GM21528 (cell line): ENCODE data around the gene TAS2R40.
"Not testable (repeated sequence)": the region's sequence is repeated elsewhere in the genome, so short reads cannot be mapped to it uniquely, and the experiment has no call there.

Experiments used
- ATAC-seq: cut with Tn5 transposase; IDR thresholded peaks from one replicate; pipeline ENCODE4 v1.9.1; 2021; ENCODE audit warnings: mild to moderate bottlenecking, moderate library complexity; ENCODE audit not compliant: unreplicated experiment, low FRiP score

The TAS2R40 gene

GRCh38 chr7:143221737-143222136 lies at the start of gene TAS2R40:
TSS of gene TAS2R40 (plus strand) at chr7:143222037. CDS start at chr7:143222079, 42 bp downstream.
- ATAC-seq: no peak

- no peak for ATAC-seq
These were observed 49.5 kb upstream of the TAS2R40 start for GRCh38 chr7:143172354-143172753.

- no peak for ATAC-seq
These were observed 45.7 kb upstream of the TAS2R40 start for GRCh38 chr7:143176128-143176527.

- no peak for ATAC-seq
These were observed 44.3 kb upstream of the TAS2R40 start for GRCh38 chr7:143177374-143178119.

DNA sequence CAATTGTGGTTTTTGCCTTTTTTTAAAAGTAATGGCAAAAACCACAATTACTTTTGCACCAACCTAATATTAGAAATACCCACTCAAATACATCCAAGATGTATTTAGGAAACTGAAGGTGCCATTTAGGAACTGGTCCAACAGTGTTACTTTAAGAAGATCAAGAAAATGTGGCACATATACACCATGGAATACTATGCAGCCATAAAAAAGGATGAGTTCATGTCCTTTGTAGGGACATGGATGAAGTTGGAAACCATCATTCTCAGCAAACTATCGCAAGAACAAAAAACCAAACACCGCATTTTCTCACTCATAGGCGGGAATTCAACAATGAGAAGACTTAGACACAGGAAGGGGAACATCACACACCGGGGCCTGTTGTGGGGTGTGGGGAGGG lies 41.1 kb upstream of the TAS2R40 start:
- ATAC-seq: not testable (repeated sequence)

DNA sequence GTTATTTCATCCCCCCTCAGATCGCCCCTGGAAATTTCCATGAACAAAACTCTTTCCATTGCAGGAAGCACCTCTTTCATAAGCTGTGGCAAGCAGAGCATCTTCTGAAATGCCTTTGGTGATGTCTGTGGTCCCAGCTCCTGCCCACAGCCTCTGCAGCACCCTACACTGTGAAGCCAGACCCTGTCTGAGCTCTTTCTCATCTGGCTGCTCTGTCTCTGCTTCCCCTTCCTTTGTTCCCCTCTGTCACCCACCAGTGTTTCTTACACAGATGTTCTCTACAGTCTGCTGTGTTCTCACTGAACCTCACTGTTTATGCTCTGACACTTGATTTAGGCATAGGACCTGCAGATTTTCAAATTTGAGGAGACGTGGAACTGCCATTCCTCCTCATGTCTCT lies 40.5 kb upstream of the TAS2R40 start:
- no peak for ATAC-seq

DNA sequence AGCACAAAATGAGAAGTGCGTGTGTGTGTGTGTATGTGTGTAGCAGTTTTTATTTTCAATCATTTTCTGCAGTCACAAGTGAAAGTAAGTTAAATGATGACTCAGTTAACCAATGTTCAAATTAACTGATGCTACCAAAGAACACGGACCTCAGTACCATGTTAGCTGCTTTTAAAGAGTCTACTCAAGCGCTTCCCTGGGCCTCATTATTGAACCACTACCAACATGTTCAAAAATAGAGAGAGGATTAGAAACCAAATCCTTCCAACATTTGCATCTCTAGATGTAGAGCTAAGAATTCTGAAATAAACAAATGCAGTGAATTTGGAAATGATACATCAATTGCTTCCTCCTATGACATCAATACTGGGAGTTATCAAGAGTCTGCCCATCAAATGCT lies 38.8 kb upstream of the TAS2R40 start, which contains the start of gene TAS2R39:
Gene TAS2R39, plus strand, starts transcription at position 396 of the 400 bp plus-strand sequence. Its CDS starts 0 bp downstream, at position 396.
- no peak for ATAC-seq

GRCh38 chr7:143185551-143185950 lies 36.3 kb upstream of the TAS2R40 start:
- ATAC-seq: no peak

DNA sequence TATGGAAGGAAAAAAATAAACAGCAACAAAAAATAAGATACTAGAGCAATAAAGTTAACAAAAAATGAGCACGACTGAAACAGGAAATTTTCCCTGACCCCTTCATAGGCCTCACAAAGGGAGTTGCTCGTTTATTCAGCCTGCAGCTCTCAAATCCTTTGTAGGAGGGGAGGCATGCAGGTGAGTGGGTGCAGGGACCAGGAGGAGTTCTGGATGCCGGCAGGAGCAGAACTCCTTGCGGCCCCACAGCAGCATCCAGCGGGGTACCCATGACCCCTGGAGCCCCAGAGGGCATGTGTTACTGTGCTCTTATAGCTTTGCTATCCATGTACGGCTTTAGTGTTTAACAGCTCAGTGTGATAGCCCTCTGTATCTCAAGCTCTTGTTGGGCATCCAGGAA lies 32.8 kb upstream of the TAS2R40 start:
- no peak for ATAC-seq

- ATAC-seq: no peak
These were observed 28.0 kb upstream of the TAS2R40 start for GRCh38 chr7:143193880-143194279.

DNA sequence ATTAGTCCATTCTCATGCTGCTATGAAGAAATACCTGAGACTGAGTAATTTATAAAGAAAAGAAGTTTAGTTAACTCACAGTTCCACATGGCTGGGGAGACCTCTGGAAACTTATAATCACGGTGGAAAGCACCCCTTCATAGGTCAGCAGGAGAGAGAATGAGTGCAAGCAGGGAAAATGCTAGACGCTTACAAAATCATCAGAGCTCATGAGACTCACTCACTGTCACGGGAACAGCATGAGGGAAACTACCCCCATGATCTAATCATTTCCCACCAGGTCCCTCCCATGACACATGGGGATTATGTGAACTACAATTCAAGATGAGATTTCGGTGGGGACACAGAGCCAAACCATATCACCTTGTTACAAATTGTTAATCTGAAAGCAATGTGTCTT lies 22.8 kb upstream of the TAS2R40 start:
- no peak for ATAC-seq

DNA sequence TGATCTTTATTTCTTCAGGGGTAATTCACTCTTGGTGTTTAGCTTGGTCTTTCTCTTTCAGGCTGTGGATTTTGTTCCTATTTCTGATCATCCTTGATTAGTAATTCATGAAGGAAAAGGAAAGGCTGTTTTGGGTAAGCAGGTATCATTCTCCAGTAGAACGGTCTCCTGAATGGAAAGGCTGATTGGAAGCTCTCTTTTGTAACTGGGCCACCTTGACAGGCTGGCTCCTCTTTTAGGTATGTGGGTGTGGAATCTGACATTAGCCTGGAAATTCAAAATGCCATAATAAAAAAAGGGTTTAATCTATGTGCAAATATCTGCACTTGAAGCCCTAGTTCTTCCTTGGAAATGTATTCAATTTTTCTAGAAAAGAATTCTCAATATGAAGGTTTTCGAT lies 19.7 kb upstream of the TAS2R40 start:
- ATAC-seq: no peak

GRCh38 chr7:143203386-143203785 lies 18.5 kb upstream of the TAS2R40 start:
- no peak for ATAC-seq

DNA sequence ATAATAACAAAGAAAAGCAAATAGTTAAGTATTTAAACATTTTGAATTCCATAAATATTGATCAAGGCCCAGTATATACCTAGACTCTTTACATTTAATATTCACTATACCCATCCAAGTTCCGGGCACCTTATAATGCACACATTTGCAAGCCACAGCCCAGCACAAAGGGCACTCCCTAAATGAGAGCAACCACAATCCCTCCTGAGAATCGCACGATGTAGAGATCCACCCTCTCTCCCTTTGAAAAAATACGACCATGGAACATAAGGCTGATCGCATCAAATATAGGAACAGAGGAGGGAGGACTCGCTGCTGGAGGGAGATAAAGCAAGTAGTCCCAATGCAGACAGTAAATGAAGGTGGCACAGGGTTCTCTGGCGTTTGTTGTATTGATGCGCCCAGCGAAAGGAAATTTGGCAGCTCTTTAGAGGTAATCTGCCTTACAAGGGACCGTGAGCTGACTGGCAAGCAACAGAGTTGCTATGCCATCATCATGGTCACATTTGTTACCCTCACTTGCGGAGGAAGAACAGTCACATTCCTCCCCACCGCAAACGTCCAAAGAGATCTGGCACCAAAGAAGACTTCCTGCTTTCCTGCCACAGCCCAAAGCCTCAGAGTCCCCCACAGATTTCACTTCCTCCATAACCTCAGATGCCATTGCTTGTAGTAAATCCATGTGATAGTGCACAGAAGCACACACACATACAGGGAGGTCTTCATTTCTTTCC lies 16.1 kb upstream of the TAS2R40 start:
- peak; percentile 84 for ATAC-seq

DNA sequence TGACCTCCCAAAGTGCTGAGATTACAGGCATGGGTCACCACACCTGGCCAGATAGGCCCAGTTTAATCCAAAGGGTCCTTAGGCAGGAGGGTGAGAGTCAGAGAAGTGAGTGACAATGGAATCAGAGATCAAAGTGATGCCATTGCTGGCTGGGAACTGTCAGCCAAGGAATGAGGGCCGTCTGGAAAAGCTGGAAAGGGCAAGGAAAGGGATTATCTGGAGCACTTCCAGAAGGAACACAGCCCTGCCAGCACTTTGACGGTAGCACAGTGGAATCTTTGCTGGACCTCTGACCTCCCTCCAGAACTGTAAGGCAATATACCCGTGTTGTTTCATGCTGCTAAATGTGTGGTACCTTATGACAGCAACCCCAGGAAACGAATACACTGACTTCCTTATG lies 11.3 kb upstream of the TAS2R40 start:
- no peak for ATAC-seq

DNA sequence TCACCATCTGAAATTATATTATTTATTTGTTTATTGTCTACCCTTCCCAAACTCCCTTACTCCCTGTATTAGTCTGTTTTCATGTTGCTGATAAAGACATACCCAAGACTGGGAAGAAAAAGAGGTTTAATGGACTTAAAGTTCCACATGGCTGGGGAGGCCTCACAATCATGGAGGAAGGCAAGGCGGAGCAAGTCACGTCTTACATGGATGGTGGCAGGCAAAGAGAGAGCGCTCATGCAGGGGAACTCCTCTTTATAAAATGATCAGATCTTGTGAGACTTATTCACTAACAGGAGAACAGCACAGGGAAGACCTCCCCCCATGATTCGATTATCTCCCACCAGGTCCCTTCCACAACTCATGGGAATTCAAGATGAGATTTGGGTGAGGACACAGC lies 8.4 kb upstream of the TAS2R40 start:
- not testable (repeated sequence) for ATAC-seq

- peak; percentile 94 for ATAC-seq
These were observed 6.8 kb upstream of the TAS2R40 start for GRCh38 chr7:143214789-143215679.

DNA sequence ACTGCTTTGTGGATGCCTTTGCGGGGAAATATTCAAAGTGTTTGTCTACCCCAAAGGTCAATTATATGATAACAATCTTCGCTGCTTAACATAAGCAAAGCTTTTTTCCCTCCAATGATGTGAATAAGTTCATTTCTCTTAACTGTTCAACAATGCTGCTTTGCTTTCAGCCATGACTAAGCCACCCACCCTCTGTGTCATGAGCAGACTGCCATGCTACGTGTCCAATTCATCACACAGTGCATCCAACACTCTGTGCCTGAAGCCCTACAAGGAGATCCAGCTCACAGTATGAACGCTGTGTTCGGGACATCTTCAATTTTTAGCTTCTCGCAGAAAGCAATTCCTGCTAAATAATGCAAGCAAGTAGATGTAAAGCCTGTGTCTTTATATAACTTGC lies 5.7 kb upstream of the TAS2R40 start:
- no peak for ATAC-seq

GRCh38 chr7:143216686-143217085 lies 5.2 kb upstream of the TAS2R40 start:
- ATAC-seq: no peak

GRCh38 chr7:143217806-143218205 lies 4.0 kb upstream of the TAS2R40 start:
- no peak for ATAC-seq

DNA sequence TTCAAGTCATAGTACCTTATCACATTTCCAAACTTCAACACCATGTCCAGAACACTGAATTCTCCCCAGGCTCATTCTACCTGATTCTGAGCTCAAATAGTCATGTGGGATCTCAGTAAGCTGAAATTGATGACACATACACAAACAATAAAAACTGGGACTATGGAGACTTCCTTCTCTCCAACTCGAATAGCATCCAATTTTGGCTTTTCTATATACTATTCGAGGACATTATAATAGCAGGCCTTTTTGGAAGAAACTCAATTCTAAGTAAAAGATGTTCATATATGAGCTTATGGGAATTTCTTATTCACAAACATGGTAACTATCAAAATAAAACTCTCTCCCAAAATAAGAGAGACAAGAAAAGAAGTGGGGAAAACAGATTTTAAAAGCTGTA lies 551 bp upstream of the TAS2R40 start:
- no peak for ATAC-seq
